Dedifferentiated amniotic fluid mesenchymal stem cell (primary cell): ENCODE data around the gene PTH2.
"Not testable (repeated sequence)": the region's sequence is repeated elsewhere in the genome, so short reads cannot be mapped to it uniquely, and the experiment has no call there.

Experiments used
- DNase-seq: peaks from one replicate; pipeline ENCODE4 v3.0.0-alpha.2; 2016; ENCODE audit errors: extremely low spot score

Gene PTH2

GRCh38 chr19:49423071-49423984 is at the start of gene PTH2:
PTH2 (minus strand) TSS chr19:49423441; CDS start chr19:49423339, 102 bp downstream.
- no peak for DNase-seq

GRCh38 chr19:49472936-49473335 is 49.7 kb upstream of the PTH2 start:
- DNase-seq, result no peak

- no peak for DNase-seq
Measured at GRCh38 chr19:49470615-49470978, 47.4 kb upstream of the PTH2 start.

GRCh38 chr19:49469828-49470614 is 46.8 kb upstream of the PTH2 start:
- no peak for DNase-seq

- peak; percentile 89 for DNase-seq
Measured at GRCh38 chr19:49468746-49469447, 45.7 kb upstream of the PTH2 start.

- no peak for DNase-seq
Measured at GRCh38 chr19:49468199-49468598, 45.0 kb upstream of the PTH2 start.

- no peak for DNase-seq
Measured at GRCh38 chr19:49465371-49465770, 42.1 kb upstream of the PTH2 start.

- no peak for DNase-seq
Measured at GRCh38 chr19:49463960-49464740, 40.9 kb upstream of the PTH2 start.

GRCh38 chr19:49462492-49462891 is 39.3 kb upstream of the PTH2 start:
- no peak for DNase-seq

GRCh38 chr19:49461656-49462055 is 38.4 kb upstream of the PTH2 start:
- no peak for DNase-seq

GRCh38 chr19:49461130-49461529 is 37.9 kb upstream of the PTH2 start:
- DNase-seq, result not testable (repeated sequence)

GRCh38 chr19:49459388-49459787 is 36.1 kb upstream of the PTH2 start:
- DNase-seq, result no peak

GRCh38 chr19:49458567-49458903 is 35.3 kb upstream of the PTH2 start:
- DNase-seq, result no peak

- DNase-seq, result peak; percentile 31
Measured at GRCh38 chr19:49456326-49456725, 33.1 kb upstream of the PTH2 start.

GRCh38 chr19:49455773-49456172 is 32.5 kb upstream of the PTH2 start:
- peak; percentile 17 for DNase-seq

- DNase-seq, result no peak
Measured at GRCh38 chr19:49453757-49454240, 30.6 kb upstream of the PTH2 start.

GRCh38 chr19:49453013-49453756 is 29.9 kb upstream of the PTH2 start, which contains the start of gene ALDH16A1:
ALDH16A1 (plus strand) TSS chr19:49453225; CDS start chr19:49453332, 107 bp downstream.
- DNase-seq, result peak; percentile 99

GRCh38 chr19:49451430-49452181 is 28.4 kb upstream of the PTH2 start, which contains the start of gene PIH1D1:
PIH1D1 (minus strand) TSS chr19:49451814; CDS start chr19:49451574, 240 bp downstream.
- peak; percentile 99 for DNase-seq

- DNase-seq, result no peak
Measured at GRCh38 chr19:49450405-49450804, 27.2 kb upstream of the PTH2 start.

- no peak for DNase-seq
Measured at GRCh38 chr19:49448432-49448786, 25.2 kb upstream of the PTH2 start.
